T-helper 1 cell (primary cell): ENCODE results near the gene LIN7A.

ENCODE experiments used
- DNase-seq, 5 donors: peaks; one replicate each; pipeline ENCODE4 v3.0.0-alpha.2; 2012 to 2020

LIN7A gene

DNA sequence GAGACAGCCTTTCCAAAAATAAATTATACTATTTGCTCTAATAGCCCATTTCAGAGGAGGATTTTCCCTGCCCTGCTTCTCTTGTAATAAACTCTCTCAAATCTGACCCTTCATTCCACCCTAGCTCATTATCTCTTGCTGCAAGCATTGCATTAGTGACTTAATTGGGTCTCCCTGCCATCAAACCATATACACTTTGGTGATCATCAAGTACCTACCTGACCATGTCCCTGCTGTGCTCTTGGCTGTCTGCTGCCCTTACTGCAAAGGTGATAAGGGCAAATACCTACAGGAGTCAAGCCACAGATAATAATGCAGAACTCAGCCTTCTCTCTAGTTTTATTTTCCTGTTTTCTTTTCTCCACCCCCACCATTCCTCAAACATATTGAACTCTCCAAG is 88.4 kb downstream of the LIN7A start:
- no peak for DNase-seq

DNA sequence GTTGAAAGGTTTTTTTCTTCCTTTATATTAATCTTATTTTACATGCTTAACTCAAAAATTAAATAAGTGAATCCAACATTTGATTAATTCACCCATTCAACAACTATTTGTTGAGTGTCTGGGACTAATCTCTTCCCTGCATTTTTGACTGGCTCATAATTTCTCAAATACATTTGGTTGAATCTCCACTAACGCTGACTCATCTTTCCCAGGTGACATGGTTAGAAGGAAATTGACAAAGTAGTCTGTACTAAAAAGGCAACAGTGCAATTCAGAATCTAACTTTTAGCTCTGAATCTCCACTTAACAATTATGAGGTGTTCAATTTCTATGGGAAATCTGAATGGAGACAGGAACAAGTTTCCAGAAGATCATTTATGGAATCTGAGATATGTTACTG is 88.9 kb downstream of the LIN7A start:
- no peak for DNase-seq

- no peak for DNase-seq
Measured at GRCh38 chr12:80847575-80847974, 90.2 kb downstream of the LIN7A start.

DNA sequence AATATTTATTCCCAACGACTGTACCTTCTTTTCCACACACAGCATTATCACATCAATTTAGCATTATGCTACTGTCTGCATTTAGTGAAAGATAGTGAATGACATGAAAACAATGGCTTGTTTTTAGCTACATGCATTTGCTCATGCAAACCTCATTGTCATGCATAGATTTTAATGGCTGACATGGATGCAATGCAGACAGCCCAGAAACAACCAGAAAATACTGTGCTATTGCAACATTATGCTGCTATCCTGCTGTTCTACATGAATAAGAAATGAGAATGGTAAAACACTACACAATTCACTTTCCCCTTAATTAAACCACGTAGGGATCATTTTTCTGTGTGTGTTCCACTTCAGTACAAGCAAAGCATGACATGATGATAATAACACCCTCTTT is 90.8 kb downstream of the LIN7A start:
- no peak for DNase-seq

GRCh38 chr12:80845639-80846038 is 92.1 kb downstream of the LIN7A start:
- DNase-seq, result no peak

- DNase-seq, result no peak
Measured at GRCh38 chr12:80843969-80844368, 93.8 kb downstream of the LIN7A start.

DNA sequence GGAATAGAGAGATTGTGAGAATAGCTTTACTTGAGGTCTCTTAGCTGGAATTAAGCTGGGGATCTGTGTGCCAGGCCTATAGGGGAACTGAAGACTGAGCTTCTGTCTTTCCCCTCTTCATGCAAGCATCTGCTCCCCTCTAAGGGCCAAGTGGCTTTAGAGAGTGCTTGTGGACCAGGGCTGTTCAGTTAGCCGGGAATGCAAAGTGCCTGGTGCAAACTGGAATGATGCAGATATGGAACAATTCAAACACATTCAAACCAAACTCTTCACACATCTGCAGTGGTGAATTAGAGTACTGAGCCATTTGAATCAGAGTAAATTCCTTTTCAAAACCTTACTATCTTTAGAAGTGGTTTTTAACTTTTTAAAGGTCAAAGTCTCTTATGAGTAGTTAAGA is 99.0 kb downstream of the LIN7A start:
- DNase-seq, result no peak

DNA sequence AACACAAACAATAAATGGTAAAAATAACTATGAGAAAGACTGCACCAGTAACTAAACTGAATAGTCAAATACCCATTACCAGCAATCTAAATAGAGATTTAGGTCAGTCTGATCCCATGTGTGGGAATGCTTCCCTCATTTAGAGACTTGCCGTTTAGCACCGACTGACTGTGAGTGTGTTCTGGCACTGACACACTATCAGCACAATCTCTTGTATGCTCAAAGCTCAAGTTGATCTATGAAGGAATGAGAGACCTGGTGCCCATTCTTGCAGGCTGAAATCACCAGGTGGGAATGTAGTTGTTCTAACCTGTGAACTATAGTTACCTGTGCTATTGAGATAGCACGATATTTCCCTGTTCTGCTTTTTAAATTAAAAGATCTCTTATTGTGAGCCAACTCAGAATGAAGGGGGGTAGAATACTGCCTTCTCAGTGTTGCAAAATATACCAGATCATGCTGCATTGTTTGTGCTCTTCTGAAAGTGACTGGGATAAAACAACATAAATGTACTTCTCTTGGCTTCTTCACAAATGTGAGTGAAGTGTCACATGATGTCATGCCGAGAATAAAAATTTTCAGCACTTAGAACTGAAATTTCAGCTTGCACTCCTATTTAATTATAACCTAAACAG is 99.6 kb downstream of the LIN7A start:
- no peak for DNase-seq

DNA sequence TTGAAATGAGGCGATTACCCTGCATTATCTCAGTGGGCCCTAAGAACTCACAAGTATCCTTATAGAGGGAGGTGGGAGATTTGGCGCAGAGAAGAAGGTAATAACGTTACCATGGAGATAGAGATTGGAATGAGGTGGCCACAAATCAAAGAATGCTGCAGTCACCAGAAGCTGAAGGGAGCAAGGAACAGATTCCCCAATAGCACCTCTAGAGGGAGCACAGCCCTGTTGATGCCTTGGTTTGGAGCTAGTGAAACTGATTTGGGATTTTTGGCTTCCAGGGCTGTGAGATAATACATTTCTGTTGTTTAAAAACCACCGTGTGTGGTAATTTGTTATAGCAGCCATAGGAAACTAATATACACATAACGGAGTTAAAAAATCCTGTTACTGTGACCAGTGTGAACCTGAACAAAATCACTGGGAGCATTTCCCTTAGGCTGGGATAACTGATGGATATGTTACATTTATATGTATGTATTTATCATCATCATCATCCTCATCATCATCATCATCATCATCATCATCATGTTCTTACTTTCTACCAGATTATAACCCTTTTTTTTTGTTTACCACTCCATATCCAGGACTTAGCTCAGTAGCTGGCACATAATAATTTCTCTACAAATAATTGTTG is 100.3 kb downstream of the LIN7A start:
- DNase-seq, result no peak

GRCh38 chr12:80834724-80835123 is 103.0 kb downstream of the LIN7A start:
- no peak for DNase-seq

DNA sequence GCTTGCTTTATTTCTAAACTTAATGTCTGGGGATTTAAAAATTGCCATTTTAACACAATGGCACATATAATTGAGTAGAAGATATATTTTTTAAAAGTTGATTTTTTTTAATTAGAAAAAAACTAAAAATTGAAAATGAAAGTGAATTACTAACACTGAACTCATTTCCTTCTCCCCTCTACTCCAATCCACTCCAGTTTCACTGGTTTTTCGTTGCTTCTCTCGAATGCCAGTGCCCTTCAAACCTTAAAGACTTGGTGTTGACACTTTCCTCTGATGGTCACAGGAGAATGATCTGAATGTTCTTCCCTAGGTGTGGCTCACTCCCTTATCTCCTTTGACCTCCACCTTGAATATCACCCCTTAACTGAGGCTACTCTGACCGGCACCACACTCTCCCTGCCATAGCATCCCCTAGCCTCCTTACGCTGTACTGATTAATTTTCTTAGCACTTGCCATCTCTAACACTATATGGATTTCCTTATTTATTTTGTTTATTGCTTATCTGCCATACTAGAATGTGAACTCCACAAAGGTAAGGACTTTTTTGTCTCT is 107.1 kb downstream of the LIN7A start:
- DNase-seq, result no peak

GRCh38 chr12:80829767-80830166 is 108.0 kb downstream of the LIN7A start:
- no peak for DNase-seq

GRCh38 chr12:80825506-80825905 is 112.2 kb downstream of the LIN7A start:
- DNase-seq, result no peak

- no peak for DNase-seq
Measured at GRCh38 chr12:80823393-80823792, 114.3 kb downstream of the LIN7A start.

- DNase-seq, result no peak
Measured at GRCh38 chr12:80821513-80822000, 116.2 kb downstream of the LIN7A start.

GRCh38 chr12:80818878-80819277 is 118.9 kb downstream of the LIN7A start:
- DNase-seq, result no peak

GRCh38 chr12:80815351-80815750 is 122.4 kb downstream of the LIN7A start:
- DNase-seq, result no peak

DNA sequence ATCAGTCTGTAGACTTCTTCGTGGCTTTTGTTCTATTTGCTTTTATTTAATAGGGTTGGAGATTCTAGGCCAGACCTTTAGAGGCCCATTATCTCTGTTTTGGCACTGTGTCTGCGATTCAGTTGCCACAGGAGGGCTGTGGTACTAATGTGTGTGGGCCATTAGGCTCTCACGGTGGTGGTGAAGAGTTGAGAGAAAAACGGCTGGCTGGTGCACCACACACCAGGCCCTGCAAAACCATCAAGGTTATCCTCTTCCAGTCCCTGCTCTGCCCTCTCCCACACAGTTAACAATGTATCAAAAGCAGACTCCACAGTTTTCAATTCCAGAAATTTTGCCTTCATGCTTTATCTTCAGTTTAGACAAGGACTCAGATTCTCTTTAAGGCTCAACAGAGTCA is 123.3 kb downstream of the LIN7A start:
- no peak for DNase-seq

DNA sequence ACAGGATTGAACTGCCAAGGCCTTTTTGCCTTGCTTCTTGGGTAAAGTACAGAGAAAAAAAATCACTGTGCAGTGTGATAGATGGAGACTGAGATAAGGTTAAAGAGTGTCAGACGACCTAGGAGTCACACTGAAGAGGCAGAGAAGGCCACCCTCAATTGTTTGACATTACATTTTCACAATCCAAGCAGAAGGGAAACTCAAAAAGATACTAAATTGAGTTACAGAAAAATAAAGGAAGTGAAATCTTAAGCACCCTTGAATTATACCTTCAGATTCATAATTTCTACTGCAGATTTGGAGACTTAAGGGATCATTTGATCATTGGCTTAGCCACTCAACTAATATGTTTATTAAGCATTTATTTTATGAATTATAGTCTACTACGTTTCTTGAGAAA is 123.9 kb downstream of the LIN7A start:
- no peak for DNase-seq

GRCh38 chr12:80811957-80812708 is 125.6 kb downstream of the LIN7A start:
- no peak for DNase-seq

DNA sequence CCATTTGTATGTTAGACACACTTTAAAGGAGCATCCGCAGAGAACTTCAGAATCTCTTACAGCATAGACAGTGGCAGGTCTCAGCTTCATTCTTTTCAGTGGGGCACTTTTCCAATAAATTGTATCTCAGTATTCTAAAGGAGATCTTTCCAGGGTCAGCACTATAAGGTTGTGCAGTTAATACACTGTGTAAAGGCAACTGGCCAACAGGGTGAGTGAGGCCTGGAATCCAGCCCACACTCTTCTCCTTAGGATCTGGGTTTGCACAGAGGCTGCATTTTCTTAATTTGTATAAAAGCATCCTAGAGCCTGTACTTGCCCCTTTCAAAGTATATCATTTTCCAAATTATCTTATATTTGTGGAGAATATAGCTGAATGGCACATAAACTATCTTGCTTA is 126.9 kb downstream of the LIN7A start:
- no peak for DNase-seq

DNA sequence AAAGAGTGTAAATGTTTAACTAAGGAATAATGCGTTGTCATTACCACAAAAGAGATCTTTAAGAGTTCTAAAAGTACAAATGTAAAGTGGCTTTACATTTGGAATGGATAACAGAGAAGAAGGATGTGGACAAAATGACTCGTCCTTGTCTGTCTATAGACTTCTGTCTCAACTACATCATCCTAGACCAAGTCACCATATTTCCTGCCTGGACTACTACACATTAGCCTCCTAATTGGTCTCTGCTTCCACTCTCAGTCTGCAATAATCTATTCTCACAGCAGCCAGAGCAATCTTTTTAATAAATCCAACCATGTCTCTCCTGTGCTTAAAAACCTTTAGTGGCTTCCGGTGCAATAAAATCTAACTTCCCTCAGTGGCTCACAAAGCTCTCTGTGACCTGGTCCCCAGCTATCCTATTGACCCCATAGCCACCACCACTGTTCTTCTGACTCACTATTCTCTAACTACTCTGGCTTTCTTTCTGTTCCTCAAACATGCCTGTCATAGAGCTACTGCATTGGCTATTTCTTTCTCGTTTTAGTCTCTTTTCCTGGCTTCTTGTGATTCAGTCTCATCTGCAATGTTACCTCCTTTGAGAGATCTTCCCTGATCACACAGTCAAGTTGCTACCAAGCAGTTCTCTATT is 130.0 kb downstream of the LIN7A start:
- no peak for DNase-seq

- no peak for DNase-seq
Measured at GRCh38 chr12:80805106-80805505, 132.6 kb downstream of the LIN7A start.
